ENCODE data around the gene MAPK8IP2. TPM values are rescaled to one million over a fixed set of nuclear protein-coding genes. Genes with fewer than 3 reads are reported as not detected.

Gene MAPK8IP2
- total RNA-seq, 1 experiment from 2014 or later: 6.4 TPM

- DNase-seq (ENCODE audit: low read depth, low spot score) (no peak), ATAC-seq (no peak)
- RAD21 ChIA-PET (ENCODE audit: low non-redundant PET in 1 of 2, low total read pairs in 2 of 2, uncharacterized antibody in 2 of 2, unreplicated experiment in 2 of 2): no interaction called here
- Histone ChIP-seq H3K9me3 (ENCODE audit: control insufficient read depth in 1 of 2, insufficient read depth in 1 of 2, low read depth in 1 of 2, low read length in 2 of 2) (no peaks in the 10 kb centered on the region), H3K9me2 (ENCODE audit: insufficient read depth) (no peaks in the 10 kb centered on the region), H4K20me1 (ENCODE audit: insufficient read depth) (no peaks in the 10 kb centered on the region), H3K36me3 (ENCODE audit: control insufficient read depth in 1 of 2, insufficient read depth in 2 of 2, low read length in 2 of 2) (no peaks in the 10 kb centered on the region), H2AFZ (ENCODE audit: low read depth, low read length, poor library complexity, severe bottlenecking) (no peak overlapping the region), H3K9ac (ENCODE audit: low read length) (no peak overlapping the region), H3K79me2 (ENCODE audit: insufficient read depth, low read length) (no peaks in the 10 kb centered on the region), H3K27ac (ENCODE audit: low read depth, low read length) (no peak overlapping the region), H3K4me3 (replicated peaks in 1 of 2; ENCODE audit: low read depth in 1 of 2, low read length in 2 of 2) (no peak overlapping the region), H3K4me2 (ENCODE audit: low read length) (no peak overlapping the region), H3K4me1 (ENCODE audit: control insufficient read depth in 1 of 2, insufficient read depth in 2 of 2, low read length in 2 of 2) (peaks cover 15 to 19% of the 10 kb centered on the region in 2 experiments), H3K27me3 (ENCODE audit: insufficient read depth, low read length) (no peaks in the 10 kb centered on the region)
- TF ChIP-seq SRF (IDR thresholded peaks at IDR 0.05; ENCODE audit: low read depth) (no peak), CBX3 (IDR thresholded peaks at IDR 0.05; ENCODE audit: low read depth) (no peak), RAD21 (IDR thresholded peaks at IDR 0.05; ENCODE audit: low read depth) (no peak), EZH2 (IDR thresholded peaks at IDR 0.05) (no peak), YY1 (IDR thresholded peaks at IDR 0.05; ENCODE audit: extremely low read depth, insufficient replicate concordance, low read depth, low read length) (no peak), FOSL1 (IDR thresholded peaks at IDR 0.05; ENCODE audit: low read depth) (no peak), TCF7L2 (IDR thresholded peaks at IDR 0.05; ENCODE audit: borderline replicate concordance, extremely low read depth, insufficient read depth, insufficient read length) (no peak)
- BruUV-seq (replicated peaks): no TSS peak
- CTCF ChIA-PET: no interaction called here
- POLR2A ChIA-PET: no interaction called here
- intact Hi-C loops (cut with micrococcal nuclease): no loop called here
These were observed 8.4 kb downstream of the MAPK8IP2 start for GRCh38 chr22:50608996-50609395.

GRCh38 chr22:50609599-50609998 is 9.0 kb downstream of the MAPK8IP2 start:
- no peak for ATAC-seq
- BruUV-seq (replicated peaks): no TSS peak
- no peak overlapping the region for H3K27ac ChIP-seq (ENCODE audit: low read depth, low read length)
- POLR2A ChIA-PET: no interaction called here
- CTCF ChIA-PET: no interaction called here
- TF ChIP-seq YY1 (IDR thresholded peaks at IDR 0.05; ENCODE audit: extremely low read depth, insufficient replicate concordance, low read depth, low read length) (no peak), CBX3 (IDR thresholded peaks at IDR 0.05; ENCODE audit: low read depth) (no peak), CEBPB (IDR thresholded peaks at IDR 0.05; ENCODE audit: low read depth) (no peak), ELF1 (IDR thresholded peaks at IDR 0.05; ENCODE audit: borderline replicate concordance, low read depth) (no peak), EZH2 (IDR thresholded peaks at IDR 0.05) (no peak), EZH2phosphoT487 (IDR thresholded peaks at IDR 0.05; ENCODE audit: borderline replicate concordance) (no peak), FOSL1 (IDR thresholded peaks at IDR 0.05; ENCODE audit: low read depth) (no peak), RAD21 (IDR thresholded peaks at IDR 0.05; ENCODE audit: low read depth) (no peak), SRF (IDR thresholded peaks at IDR 0.05; ENCODE audit: low read depth) (no peak), MAX (IDR thresholded peaks at IDR 0.05) (no peak)
- TF ChIP-seq, protein P1, sequence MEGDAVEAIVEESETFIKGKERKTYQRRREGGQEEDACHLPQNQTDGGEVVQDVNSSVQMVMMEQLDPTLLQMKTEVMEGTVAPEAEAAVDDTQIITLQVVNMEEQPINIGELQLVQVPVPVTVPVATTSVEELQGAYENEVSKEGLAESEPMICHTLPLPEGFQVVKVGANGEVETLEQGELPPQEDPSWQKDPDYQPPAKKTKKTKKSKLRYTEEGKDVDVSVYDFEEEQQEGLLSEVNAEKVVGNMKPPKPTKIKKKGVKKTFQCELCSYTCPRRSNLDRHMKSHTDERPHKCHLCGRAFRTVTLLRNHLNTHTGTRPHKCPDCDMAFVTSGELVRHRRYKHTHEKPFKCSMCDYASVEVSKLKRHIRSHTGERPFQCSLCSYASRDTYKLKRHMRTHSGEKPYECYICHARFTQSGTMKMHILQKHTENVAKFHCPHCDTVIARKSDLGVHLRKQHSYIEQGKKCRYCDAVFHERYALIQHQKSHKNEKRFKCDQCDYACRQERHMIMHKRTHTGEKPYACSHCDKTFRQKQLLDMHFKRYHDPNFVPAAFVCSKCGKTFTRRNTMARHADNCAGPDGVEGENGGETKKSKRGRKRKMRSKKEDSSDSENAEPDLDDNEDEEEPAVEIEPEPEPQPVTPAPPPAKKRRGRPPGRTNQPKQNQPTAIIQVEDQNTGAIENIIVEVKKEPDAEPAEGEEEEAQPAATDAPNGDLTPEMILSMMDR (IDR thresholded peaks at IDR 0.05 in 2 of 3, conservative IDR thresholded peaks at IDR 0.05 in 1 of 3; ENCODE audit: borderline replicate concordance in 1 of 3, insufficient read depth in 1 of 3, low read depth in 2 of 3, low read length in 2 of 3): no peak
- TF ChIP-seq, protein P2, sequence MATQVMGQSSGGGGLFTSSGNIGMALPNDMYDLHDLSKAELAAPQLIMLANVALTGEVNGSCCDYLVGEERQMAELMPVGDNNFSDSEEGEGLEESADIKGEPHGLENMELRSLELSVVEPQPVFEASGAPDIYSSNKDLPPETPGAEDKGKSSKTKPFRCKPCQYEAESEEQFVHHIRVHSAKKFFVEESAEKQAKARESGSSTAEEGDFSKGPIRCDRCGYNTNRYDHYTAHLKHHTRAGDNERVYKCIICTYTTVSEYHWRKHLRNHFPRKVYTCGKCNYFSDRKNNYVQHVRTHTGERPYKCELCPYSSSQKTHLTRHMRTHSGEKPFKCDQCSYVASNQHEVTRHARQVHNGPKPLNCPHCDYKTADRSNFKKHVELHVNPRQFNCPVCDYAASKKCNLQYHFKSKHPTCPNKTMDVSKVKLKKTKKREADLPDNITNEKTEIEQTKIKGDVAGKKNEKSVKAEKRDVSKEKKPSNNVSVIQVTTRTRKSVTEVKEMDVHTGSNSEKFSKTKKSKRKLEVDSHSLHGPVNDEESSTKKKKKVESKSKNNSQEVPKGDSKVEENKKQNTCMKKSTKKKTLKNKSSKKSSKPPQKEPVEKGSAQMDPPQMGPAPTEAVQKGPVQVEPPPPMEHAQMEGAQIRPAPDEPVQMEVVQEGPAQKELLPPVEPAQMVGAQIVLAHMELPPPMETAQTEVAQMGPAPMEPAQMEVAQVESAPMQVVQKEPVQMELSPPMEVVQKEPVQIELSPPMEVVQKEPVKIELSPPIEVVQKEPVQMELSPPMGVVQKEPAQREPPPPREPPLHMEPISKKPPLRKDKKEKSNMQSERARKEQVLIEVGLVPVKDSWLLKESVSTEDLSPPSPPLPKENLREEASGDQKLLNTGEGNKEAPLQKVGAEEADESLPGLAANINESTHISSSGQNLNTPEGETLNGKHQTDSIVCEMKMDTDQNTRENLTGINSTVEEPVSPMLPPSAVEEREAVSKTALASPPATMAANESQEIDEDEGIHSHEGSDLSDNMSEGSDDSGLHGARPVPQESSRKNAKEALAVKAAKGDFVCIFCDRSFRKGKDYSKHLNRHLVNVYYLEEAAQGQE (IDR thresholded peaks at IDR 0.05; ENCODE audit: low read depth): no peak
- no peak overlapping the region for H2AFZ ChIP-seq (ENCODE audit: low read depth, low read length, poor library complexity, severe bottlenecking)
- peaks cover 19 to 25% of the 10 kb centered on the region in 2 experiments for H3K4me1 ChIP-seq (ENCODE audit: control insufficient read depth in 1 of 2, insufficient read depth in 2 of 2, low read length in 2 of 2)
- intact Hi-C loops (cut with micrococcal nuclease): no loop called here
- no peaks in the 10 kb centered on the region for H3K27me3 ChIP-seq (ENCODE audit: insufficient read depth, low read length)
- no peaks in the 10 kb centered on the region for H3K9me3 ChIP-seq (ENCODE audit: control insufficient read depth in 1 of 2, insufficient read depth in 1 of 2, low read depth in 1 of 2, low read length in 2 of 2)
- H3K9ac ChIP-seq (ENCODE audit: low read length): no peak overlapping the region
- DNase-seq (ENCODE audit: low read depth, low spot score): no peak
- no peaks in the 10 kb centered on the region for H3K36me3 ChIP-seq (ENCODE audit: control insufficient read depth in 1 of 2, insufficient read depth in 2 of 2, low read length in 2 of 2)
- no peak overlapping the region for H3K4me3 ChIP-seq (replicated peaks in 1 of 2; ENCODE audit: low read depth in 1 of 2, low read length in 2 of 2)
- H3K9me2 ChIP-seq (ENCODE audit: insufficient read depth): no peaks in the 10 kb centered on the region
- RAD21 ChIA-PET (ENCODE audit: low non-redundant PET in 1 of 2, low total read pairs in 2 of 2, uncharacterized antibody in 2 of 2, unreplicated experiment in 2 of 2): no interaction called here
- no peaks in the 10 kb centered on the region for H3K79me2 ChIP-seq (ENCODE audit: insufficient read depth, low read length)
- H3K4me2 ChIP-seq (ENCODE audit: low read length): no peak overlapping the region
- H4K20me1 ChIP-seq (ENCODE audit: insufficient read depth): no peaks in the 10 kb centered on the region
